Measurements from ENCODE around the gene FPR3.

- no peak for TF ChIP-seq CTCF (IDR thresholded peaks at IDR 0.05)
- no peak for TF ChIP-seq SIN3A (IDR thresholded peaks at IDR 0.05; ENCODE audit: borderline replicate concordance, low read depth, low read length)
Observed at GRCh38 chr19:51792932-51793331, 2.0 kb upstream of the FPR3 start.

Data from SK-N-SH (cell line).